TTC549 (cell line): ENCODE results near the gene TMIE.
"Not testable (repeated sequence)": the region's sequence is repeated elsewhere in the genome, so short reads cannot be mapped to it uniquely, and the experiment has no call there.

Experiments used
- FAIRE-seq: peaks from 2 replicates; lab custom pipeline; 2012; peaks lifted over from hg19 to GRCh38; lab: Jason Lieb, UNC

Gene TMIE

DNA sequence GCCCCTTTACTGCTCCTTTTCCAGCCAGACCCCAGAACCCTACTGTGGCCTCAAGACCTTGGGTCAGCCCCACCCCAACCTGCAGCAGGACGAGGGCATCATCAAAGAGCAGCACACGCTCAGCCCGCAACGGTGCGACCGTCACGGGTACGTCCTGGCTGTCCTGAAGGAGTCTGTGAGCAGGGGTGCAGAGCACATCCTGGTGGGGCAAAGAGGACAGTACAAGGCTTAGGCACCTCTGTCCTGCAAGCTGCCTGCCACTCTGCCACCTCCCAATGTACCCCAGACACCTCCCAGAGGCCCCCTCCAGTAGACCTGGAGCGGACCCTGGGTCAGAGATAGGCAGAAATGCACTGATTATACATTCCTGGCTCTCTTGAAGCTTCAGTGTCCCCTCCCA lies 15.7 kb upstream of the TMIE start:
- FAIRE-seq: no peak

DNA sequence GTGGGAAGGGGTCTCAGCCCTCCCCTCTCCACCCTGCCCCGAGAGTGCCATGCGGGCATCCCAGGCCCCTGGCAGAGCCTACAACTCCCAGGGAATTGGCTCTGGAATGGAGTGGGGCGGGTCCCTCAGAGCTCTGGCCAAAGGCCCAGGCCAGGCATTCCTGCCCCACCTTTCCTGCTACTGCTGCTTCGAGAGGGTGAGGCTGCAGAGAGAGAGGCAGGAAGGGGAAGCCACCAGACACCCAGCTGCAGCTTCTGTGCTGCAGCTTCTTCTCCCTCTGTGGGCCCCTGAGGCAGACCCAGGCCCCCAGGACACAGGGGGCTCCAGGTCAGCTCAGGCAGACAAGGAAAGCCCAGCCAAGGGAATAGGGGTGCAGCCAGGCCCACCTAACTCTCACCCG lies 10.4 kb upstream of the TMIE start:
- no peak for FAIRE-seq

GRCh38 chr3:46692566-46692990 lies 8.6 kb upstream of the TMIE start:
- no peak for FAIRE-seq

DNA sequence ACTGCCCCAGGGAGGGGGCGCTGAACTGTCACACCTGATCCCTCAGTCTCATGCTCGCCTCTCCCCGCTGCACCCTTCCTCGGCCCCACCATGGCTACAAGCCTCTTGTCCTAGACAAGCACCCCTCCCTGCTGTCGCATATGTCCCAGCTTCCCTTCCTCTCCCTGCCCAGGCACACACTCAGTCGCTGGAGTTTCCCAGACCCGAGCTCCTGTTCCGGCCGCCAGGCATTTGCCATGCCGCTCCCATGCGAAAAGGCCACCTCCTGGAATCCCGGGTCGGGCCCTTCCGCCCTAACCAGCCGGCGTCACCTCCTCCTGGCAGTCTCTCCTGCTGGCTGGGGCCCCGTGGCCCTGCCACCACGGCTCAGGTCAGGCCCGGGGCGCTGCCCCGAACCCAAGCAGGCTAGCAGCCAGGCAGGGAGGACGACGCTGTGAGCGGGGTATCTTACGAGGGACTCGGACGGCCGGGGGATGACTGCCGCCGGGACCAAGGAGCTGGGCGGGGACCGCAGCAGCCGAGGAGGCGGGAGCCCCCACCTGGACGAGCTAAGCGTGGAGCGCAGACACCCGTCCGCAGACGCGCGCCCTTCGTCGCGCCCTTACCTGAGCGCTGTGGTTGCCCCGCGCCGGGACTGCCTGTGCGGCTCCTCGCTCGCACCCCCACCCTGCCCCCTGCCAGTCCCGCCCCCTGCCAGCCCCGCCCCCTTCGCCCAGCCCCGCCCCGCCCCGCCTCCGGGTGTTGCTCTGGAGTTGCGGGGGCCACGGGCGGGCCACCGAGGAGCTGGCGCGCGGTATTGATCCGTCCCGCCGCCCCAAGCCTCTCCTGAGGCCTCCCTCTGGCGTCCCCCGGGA lies 7.9 kb upstream of the TMIE start, which contains the start of gene ALS2CL:
TSS of gene ALS2CL (minus strand) at position 642 of the 854 bp plus-strand sequence. CDS start 4,239 bp downstream, outside the sequence.
- no peak for FAIRE-seq

DNA sequence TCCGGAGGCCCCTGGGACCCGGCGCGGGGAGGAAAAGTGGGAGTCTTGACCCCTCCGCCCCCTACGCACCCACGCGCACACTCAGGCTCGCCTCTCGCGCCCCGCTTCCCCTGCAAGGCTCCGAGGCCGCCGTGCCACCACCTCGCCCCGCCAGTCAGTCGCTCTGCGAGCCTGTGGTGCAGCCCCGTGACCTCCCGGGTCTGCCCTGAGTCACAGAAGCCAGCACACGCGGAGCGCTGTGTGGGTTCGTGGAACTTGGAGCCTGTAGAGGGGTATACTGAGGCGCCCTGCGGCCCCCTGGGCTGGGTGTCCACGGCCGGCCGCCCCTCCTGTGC lies 7.3 kb upstream of the TMIE start:
- no peak for FAIRE-seq

GRCh38 chr3:46694520-46694919 lies 6.7 kb upstream of the TMIE start:
- FAIRE-seq: no peak

DNA sequence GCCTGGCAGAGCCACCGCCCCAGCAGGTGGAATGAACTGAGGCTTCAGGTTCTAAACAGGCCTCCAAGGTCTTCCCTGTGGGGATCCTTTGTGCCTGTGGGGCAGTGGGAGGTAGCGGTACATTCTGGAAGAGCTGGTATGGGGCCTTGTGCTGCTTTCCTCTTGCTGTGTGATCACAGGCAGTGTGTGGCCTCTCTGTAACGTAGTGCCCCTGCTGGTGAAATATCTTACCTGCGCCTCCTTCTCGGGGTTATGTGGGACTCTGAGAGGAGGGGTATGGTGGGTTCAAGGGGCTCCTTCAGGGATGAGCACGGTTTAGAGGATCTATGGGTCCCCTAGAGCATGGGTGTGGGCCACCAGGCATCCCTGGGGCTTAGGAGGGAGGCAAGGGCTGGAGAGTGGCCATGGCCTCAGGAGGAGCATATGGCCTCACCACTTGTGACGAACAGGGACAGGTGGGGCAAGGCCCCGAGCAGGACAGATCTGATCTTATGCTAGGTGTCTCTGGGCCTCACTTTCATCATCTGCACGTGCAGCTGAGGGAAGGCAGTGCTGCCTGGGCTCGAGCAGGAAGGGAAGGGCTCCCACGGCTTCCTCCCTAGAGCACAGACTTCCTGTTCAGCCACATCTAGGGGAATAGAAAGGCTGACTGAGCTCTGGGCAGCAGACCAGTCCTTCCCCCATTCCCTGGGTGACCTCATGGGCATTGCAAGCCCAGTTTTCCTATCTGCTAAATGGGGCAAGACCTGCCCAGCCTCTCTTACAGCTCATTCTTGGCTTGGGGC lies 5.8 kb upstream of the TMIE start:
- no peak for FAIRE-seq

DNA sequence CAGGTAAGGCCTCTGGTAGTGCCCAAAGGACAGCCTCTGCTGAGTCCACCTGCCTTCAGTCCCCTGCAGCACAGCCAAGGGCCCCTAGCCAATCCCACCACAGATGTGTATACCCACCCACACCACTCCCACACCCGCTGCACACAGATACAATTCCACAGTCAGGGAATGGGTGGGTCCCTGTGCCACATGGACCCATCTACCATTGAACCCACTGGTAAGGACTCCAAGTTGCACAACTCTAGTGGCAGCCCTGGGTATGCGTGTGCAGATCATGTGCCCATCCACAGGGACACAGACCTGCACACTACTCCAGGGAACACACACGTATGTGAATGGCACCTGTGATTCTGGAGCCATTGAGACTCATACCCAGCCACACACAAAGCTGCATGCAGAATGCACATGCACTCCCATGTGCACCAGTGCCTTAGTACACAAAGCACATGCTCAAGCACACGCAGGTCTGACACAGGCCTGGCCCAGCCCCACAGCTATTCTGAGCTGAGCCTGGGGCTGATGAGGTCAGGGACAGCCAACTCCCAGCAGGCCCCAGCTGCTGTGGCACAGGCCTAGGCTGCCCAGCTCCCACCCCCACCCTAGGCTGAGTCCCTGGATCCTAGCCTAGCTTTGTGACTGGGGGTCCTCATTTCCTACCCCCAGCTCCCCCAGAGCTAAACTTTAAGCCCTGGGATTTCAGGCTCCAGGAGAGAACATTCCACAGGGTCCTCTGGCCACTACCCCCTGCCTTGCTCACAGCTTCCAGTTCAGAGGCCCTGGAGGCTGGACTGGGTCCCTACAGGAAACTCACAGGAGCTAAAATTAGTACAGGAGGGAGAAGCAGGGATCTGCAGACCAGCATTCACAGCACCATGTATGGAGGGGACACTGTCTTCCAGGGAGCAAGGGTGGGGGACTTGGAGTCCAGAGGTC lies 5.0 kb upstream of the TMIE start:
- no peak for FAIRE-seq

- FAIRE-seq: no peak
Measured at GRCh38 chr3:46699676-46700523, 1.3 kb upstream of the TMIE start.

- FAIRE-seq: no peak
Measured at GRCh38 chr3:46700772-46701171, 420 bp upstream of the TMIE start.

GRCh38 chr3:46702246-46703012 lies 1.2 kb downstream of the TMIE start:
- FAIRE-seq: no peak

GRCh38 chr3:46703013-46703520 lies 1.9 kb downstream of the TMIE start:
- FAIRE-seq: no peak

DNA sequence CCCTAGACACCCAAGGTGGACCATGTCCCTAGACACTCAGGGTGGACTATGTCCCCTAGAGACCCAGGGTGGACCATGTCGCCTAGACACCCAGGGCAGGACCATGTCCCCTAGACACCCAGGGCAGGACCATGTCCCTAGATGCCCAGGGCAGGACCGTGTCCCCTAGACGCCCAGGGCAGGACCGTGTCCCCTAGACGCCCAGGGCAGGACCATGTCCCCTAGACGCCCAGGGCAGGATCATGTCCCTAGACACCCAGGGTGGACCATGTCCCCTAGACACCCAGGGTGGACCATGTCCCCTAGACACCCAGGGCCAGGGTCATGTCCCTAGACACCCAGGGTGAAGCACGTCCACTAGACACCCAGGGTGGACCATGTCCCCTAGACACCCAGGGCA lies 3.2 kb downstream of the TMIE start:
- FAIRE-seq: not testable (repeated sequence)

GRCh38 chr3:46705022-46705530 lies 3.9 kb downstream of the TMIE start:
- no peak for FAIRE-seq

DNA sequence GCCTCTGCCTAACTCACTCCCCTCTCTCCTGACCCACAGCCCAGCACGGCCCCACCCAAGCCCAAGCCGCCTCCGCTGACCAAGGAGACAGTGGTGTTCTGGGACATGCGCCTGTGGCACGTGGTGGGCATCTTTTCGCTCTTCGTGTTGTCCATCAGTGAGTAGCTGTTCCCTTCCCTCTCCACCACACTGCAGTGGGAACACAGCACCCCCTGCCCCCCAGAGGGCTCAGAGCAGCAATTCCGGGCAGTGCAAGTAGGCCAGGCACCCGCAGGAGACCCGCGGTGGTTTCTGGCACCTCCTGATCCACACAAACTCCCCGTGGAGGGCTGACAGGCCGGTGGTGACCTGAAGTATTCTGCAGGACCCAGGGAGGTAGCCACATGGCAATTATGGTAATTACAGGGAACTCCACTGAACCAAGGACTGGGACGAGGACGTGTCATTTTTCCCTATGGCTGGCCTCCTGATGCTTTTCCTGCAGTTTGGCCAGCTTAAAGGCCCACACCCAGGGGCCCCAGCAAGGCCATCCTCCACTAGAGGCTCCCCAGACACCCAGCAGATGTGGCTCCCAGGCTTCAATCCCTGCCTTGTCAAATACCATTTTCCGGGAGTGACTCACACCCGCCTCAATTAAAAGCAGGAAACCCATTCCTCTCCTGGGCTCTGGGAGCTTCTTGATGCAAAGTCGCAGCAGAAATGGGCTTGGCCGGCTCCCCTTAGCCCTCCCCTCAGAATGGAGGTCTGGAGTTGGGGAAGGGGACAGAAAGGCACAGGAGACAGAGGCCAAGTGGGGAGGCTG lies 4.8 kb downstream of the TMIE start:
- FAIRE-seq: no peak

GRCh38 chr3:46706771-46707582 lies 5.8 kb downstream of the TMIE start:
- no peak for FAIRE-seq

DNA sequence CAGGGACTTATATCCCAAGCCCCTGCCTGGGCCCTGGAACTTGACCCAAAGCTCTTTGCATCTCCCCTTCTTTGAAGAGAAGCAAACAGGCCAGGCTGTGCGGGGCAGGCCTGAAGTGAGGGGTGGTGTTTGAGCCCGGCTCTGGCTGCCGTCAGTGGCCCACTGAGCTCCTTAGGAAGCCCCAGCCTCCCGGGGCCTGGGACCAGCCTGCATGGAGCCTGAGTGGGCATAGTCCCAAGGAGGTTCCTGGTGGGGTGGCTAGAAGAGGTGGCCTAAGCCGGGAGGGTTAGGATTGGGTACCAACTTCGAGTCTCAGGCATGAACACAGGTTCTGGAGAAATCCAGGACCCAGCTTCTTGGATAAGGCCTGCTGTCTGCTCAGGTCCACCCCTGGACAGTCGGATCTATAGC lies 6.4 kb downstream of the TMIE start:
- FAIRE-seq: no peak

DNA sequence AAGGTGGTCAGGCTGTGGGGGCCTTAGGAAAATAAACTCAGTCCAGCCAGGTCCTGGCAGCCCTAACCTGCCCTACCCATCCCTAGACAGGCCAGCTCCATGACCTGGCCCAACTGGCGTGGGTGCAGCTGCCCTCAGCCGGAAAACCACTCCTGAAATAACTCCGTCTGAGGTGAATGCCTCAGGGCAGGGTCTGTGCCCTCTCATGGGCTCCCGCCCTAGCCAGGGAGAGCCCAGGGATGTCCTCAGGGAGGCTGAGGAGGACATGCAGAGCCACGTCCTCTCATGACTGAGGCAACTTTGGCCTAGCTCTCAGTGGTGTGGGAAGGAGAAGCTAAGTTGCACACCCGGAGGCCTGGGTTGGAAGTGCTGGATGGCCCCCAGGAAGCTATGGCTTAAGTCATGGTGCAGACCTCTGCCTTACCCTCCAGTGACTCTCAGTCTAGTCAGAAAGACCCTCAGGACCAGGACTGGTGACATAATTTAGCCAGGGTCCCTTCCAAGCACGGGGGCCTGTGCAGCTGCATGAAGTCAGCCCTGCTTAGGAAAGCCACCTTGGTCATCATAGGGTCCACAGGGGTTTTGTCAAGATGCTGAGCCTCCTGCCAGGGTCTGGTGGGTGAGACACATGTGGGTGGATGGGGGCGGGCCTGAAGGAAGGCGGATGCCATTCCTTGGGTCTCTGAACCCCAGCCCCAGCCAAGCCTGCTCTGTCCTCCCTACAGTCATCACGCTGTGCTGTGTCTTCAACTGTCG lies 7.4 kb downstream of the TMIE start:
- FAIRE-seq: no peak
